ENCODE measurements around the gene GOT2.

GOT2 gene

GRCh38 chr16:58727796-58728568, 6.1 kb downstream of the GOT2 start:
- no peak for DNase-seq
- in situ Hi-C loops (cut with HindIII; ENCODE audit: low pct_ligation_motif_present, low sequenced_read_pairs): no loop called here
- Histone ChIP-seq H3K4me3 (ENCODE audit: low read depth, low read length) (no peak overlapping the region), H3K27me3 (replicated peaks) (no peaks in the 10 kb centered on the region), H3K27ac (no peak overlapping the region), H3K36me3 (replicated peaks) (peaks cover 5% of the 10 kb centered on the region)
- TF ChIP-seq, protein P1, sequence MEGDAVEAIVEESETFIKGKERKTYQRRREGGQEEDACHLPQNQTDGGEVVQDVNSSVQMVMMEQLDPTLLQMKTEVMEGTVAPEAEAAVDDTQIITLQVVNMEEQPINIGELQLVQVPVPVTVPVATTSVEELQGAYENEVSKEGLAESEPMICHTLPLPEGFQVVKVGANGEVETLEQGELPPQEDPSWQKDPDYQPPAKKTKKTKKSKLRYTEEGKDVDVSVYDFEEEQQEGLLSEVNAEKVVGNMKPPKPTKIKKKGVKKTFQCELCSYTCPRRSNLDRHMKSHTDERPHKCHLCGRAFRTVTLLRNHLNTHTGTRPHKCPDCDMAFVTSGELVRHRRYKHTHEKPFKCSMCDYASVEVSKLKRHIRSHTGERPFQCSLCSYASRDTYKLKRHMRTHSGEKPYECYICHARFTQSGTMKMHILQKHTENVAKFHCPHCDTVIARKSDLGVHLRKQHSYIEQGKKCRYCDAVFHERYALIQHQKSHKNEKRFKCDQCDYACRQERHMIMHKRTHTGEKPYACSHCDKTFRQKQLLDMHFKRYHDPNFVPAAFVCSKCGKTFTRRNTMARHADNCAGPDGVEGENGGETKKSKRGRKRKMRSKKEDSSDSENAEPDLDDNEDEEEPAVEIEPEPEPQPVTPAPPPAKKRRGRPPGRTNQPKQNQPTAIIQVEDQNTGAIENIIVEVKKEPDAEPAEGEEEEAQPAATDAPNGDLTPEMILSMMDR (IDR thresholded peaks at IDR 0.05; ENCODE audit: low read depth, low read length, missing control alignments): no peak

DNA sequence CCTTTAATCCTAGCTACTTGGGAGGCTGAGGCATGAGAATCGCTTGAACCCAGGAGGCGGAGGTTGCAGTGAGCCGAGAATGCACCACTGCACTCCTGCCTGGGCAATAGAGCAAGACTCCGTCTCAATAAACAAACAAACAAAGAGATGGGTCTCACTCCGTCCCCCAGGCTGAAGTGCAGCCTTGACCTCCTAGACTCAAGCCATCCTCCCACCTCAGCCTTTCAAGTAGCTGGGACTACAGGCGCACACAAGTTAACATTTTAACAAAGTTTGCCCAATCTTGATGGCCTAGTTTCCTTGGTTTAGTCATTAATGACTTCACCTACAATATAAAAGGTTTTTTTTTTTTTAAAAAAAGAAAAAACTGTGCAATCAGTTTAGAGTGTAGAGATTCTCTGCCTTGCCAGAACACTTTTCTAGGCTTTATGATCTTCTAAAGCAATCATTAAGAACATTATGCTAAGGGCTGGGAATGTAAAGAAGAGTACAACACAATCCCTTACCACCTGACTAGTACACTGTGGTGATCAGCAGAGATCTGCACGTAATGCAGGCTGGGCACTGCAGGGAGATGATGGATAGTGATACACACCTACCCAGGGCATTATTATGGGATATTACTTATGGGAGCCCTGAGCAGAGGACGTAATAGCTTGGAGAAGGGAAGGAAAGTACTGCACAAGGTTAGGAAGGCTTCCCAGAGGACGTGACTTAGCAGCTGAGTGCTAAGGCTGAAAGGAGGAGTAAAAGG, 6.9 kb downstream of the GOT2 start:
- DNase-seq: no peak
- TF ChIP-seq, protein P1 (IDR thresholded peaks at IDR 0.05; ENCODE audit: low read depth, low read length, missing control alignments): no peak
- Histone ChIP-seq H3K4me3 (ENCODE audit: low read depth, low read length) (no peak overlapping the region), H3K27me3 (replicated peaks) (no peaks in the 10 kb centered on the region), H3K36me3 (replicated peaks) (peaks cover 10% of the 10 kb centered on the region), H3K27ac (no peak overlapping the region)
- in situ Hi-C loops (cut with HindIII; ENCODE audit: low pct_ligation_motif_present, low sequenced_read_pairs): no loop called here

- Histone ChIP-seq H3K36me3 (replicated peaks) (peaks cover 36% of the 10 kb centered on the region), H3K4me3 (ENCODE audit: low read depth, low read length) (no peak overlapping the region), H3K27ac (no peak overlapping the region), H3K27me3 (replicated peaks) (no peaks in the 10 kb centered on the region)
- TF ChIP-seq, protein P1 (IDR thresholded peaks at IDR 0.05; ENCODE audit: low read depth, low read length, missing control alignments): no peak
- in situ Hi-C loops (cut with HindIII; ENCODE audit: low pct_ligation_motif_present, low sequenced_read_pairs): no loop called here
- DNase-seq: no peak
Observed at GRCh38 chr16:58723109-58723508, 11.0 kb downstream of the GOT2 start.

- Histone ChIP-seq H3K27me3 (replicated peaks) (no peaks in the 10 kb centered on the region), H3K27ac (no peak overlapping the region), H3K4me3 (ENCODE audit: low read depth, low read length) (no peak overlapping the region), H3K36me3 (replicated peaks) (peaks cover 65% of the 10 kb centered on the region)
- TF ChIP-seq, protein P1 (IDR thresholded peaks at IDR 0.05; ENCODE audit: low read depth, low read length, missing control alignments): no peak
- in situ Hi-C loops (cut with HindIII; ENCODE audit: low pct_ligation_motif_present, low sequenced_read_pairs): no loop called here
- DNase-seq: no peak
Observed at GRCh38 chr16:58717994-58718393, 16.1 kb downstream of the GOT2 start.

DNA sequence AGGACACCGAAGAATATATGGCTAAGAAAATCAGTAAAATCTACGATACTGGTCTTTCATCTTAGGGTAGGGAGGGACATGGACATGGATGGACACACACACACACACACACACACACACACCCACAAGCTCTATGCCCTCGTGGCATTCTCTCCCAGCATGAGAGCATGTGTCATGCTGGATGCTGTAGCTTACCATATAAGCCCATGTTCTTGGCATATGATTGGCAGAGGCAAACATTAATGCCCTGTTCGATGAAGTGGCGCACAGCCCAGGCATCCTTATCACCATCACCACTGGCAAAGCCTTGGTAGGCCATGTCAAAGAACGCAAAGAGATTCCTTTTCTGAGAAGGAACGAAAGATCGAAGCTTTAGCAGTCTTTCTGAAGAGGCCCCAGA, 17.6 kb downstream of the GOT2 start:
- in situ Hi-C loops (cut with HindIII; ENCODE audit: low pct_ligation_motif_present, low sequenced_read_pairs): no loop called here
- Histone ChIP-seq H3K4me3 (ENCODE audit: low read depth, low read length) (no peak overlapping the region), H3K27me3 (replicated peaks) (no peaks in the 10 kb centered on the region), H3K27ac (no peak overlapping the region), H3K36me3 (replicated peaks) (peaks cover 68% of the 10 kb centered on the region)
- TF ChIP-seq, protein P1 (IDR thresholded peaks at IDR 0.05; ENCODE audit: low read depth, low read length, missing control alignments): no peak
- DNase-seq: no peak
